HCT116 (cell line): Measurements from ENCODE around the gene NET1. TPM values are rescaled to one million over a fixed set of nuclear protein-coding genes. Genes with fewer than 3 reads are reported as not detected.

Experiments
- ATAC-seq: fragments of 200-7000 bp; cut with Tn5 transposase; 2 replicates; pipeline ENCODE4 v1.9.1; 2020; ENCODE audit warnings: mild to moderate bottlenecking, moderate library complexity
- BruUV-seq: library from RNA; stranded (reverse); fragments of 400-500 nt; replicated peaks from 2 replicates; lab custom pipeline; 2021; lab: Mats Ljungman, UMichigan
- CTCF ChIA-PET: fragments of 300-600 bp; sonication (Branson Sonifier 250); formaldehyde crosslinking; loops from one replicate; lab custom pipeline; 2021; ENCODE audit warnings: antibody characterized with exemption; lab: Charles Lee
- POLR2A ChIA-PET: fragments of 300-600, 350-600 bp; sonication (Branson Sonifier 250); formaldehyde crosslinking; loops from one replicate; lab custom pipeline; 2021; ENCODE audit warnings: antibody characterized with exemption; lab: Charles Lee
- RAD21 ChIA-PET, 2 experiments: fragments of 300-600 bp; sonication (Branson Sonifier 250); formaldehyde crosslinking; loops; one replicate each; lab custom pipeline; 2023; ENCODE audit warnings: low total read pairs in 2 of 2; ENCODE audit not compliant: uncharacterized antibody in 2 of 2, unreplicated experiment in 2 of 2, low non-redundant PET in 1 of 2; lab: Charles Lee
- DNase-seq: peaks from one replicate; pipeline ENCODE4 v3.0.0-alpha.2; 2010; ENCODE audit warnings: low read depth, low spot score
- H2AFZ ChIP-seq: fragments of 200-600 bp; shearing (Covaris generic), sonication (generic); 2 replicates; pipeline ENCODE4 v1.6.1; 2017; ENCODE audit warnings: low read depth, mixed run types, mixed read lengths, antibody characterized with exemption, low read length; ENCODE audit not compliant: poor library complexity, severe bottlenecking
- H3K27ac ChIP-seq: 2 replicates; pipeline ENCODE4 v1.5.1; 2012; ENCODE audit warnings: low read depth, low read length
- H3K27me3 ChIP-seq: fragments of 200-600 bp; sonication (generic); 2 replicates; pipeline ENCODE4 v1.6.1; 2016; ENCODE audit warnings: mixed run types, low read length, mixed read lengths; ENCODE audit not compliant: insufficient read depth
- H3K36me3 ChIP-seq, 2 experiments: fragments of 200-500 bp in 1 of 2; fragments of 200-600 bp in 1 of 2; sonication (Bioruptor generic) in 1 of 2; sonication (generic) in 1 of 2; 2 replicates each; pipeline versions ENCODE4 v1.5.1 to v1.6.1; 2014 to 2016; ENCODE audit warnings: low read length in 2 of 2, inconsistent platforms in 1 of 2, mixed read lengths in 1 of 2, mixed run types in 1 of 2; ENCODE audit not compliant: insufficient read depth in 2 of 2, control insufficient read depth in 1 of 2
- H3K4me1 ChIP-seq, 2 experiments: fragments of 200-600 bp in 1 of 2; sonication (generic) in 1 of 2; 2 replicates each; pipeline versions ENCODE4 v1.5.1 to v1.6.1; 2012 to 2017; ENCODE audit warnings: low read length in 2 of 2, inconsistent platforms in 1 of 2, mild to moderate bottlenecking in 1 of 2, mixed read lengths in 1 of 2, mixed run types in 1 of 2, moderate library complexity in 1 of 2; ENCODE audit not compliant: insufficient read depth in 2 of 2, control insufficient read depth in 1 of 2
- H3K4me2 ChIP-seq: fragments of 200-600 bp; sonication (generic); 2 replicates; pipeline ENCODE4 v1.6.1; 2017; ENCODE audit warnings: mixed run types, low read length, mixed read lengths
- H3K4me3 ChIP-seq, 2 experiments: fragments of 200-600 bp in 1 of 2; sonication (generic) in 1 of 2; replicated peaks in 1 of 2; 2 replicates each; pipeline ENCODE4 v1.5.1; 2011 to 2016; ENCODE audit warnings: low read length in 2 of 2, control low read depth in 1 of 2, low read depth in 1 of 2, mild to moderate bottlenecking in 1 of 2, mixed read lengths in 1 of 2, mixed run types in 1 of 2
- H3K79me2 ChIP-seq: fragments of 200-600 bp; sonication (generic); 2 replicates; pipeline ENCODE4 v1.6.1; 2017; ENCODE audit warnings: mild to moderate bottlenecking, mixed run types, low read length, moderate library complexity, mixed read lengths; ENCODE audit not compliant: insufficient read depth
- H3K9ac ChIP-seq: fragments of 200-600 bp; sonication (generic); 2 replicates; pipeline ENCODE4 v1.6.1; 2016; ENCODE audit warnings: low read length, mixed read lengths
- H3K9me2 ChIP-seq: fragments of 200-600 bp; sonication (generic), shearing (Covaris generic); 2 replicates; pipeline ENCODE4 v1.6.1; 2017; ENCODE audit warnings: mixed run types, mild to moderate bottlenecking, moderate library complexity; ENCODE audit not compliant: insufficient read depth
- H3K9me3 ChIP-seq, 2 experiments: fragments of 200-500 bp in 1 of 2; fragments of 200-600 bp in 1 of 2; sonication (Bioruptor generic) in 1 of 2; sonication (generic) in 1 of 2; 2 replicates each; pipeline ENCODE4 v1.6.1; 2014 to 2017; ENCODE audit warnings: low read length in 2 of 2, mixed read lengths in 2 of 2, inconsistent platforms in 1 of 2, low read depth in 1 of 2, mild to moderate bottlenecking in 1 of 2, mixed run types in 1 of 2, moderate library complexity in 1 of 2; ENCODE audit not compliant: control insufficient read depth in 1 of 2, insufficient read depth in 1 of 2
- H4K20me1 ChIP-seq: fragments of 200-600 bp; sonication (generic), shearing (Covaris generic); 2 replicates; pipeline ENCODE4 v1.6.1; 2017; ENCODE audit warnings: mixed run types, mild to moderate bottlenecking, moderate library complexity; ENCODE audit not compliant: insufficient read depth
- CBX3 ChIP-seq: IDR thresholded peaks from 2 replicates; pipeline ENCODE4 v1.6.1; 2012; ENCODE audit warnings: low read depth
- CEBPB ChIP-seq: IDR thresholded peaks from 2 replicates; pipeline ENCODE4 v1.6.1; 2012; ENCODE audit warnings: low read depth
- EZH2 ChIP-seq: fragments of 200-600 bp; sonication (generic); IDR thresholded peaks from 2 replicates; pipeline ENCODE4 v1.6.1; 2017; ENCODE audit warnings: antibody characterized with exemption, mixed run types
- JUND ChIP-seq: IDR thresholded peaks from 2 replicates; pipeline ENCODE4 v1.6.1; 2012
- POLR2A ChIP-seq: IDR thresholded peaks from 2 replicates; pipeline ENCODE4 v1.7.0; 2011; ENCODE audit warnings: borderline replicate concordance; ENCODE audit not compliant: insufficient read depth, insufficient read length; ENCODE audit errors: extremely low read depth
- POLR2AphosphoS5 ChIP-seq: IDR thresholded peaks from 2 replicates; pipeline ENCODE4 v1.6.1; 2011; ENCODE audit warnings: mild to moderate bottlenecking, low read depth, low read length, moderate library complexity
- SRF ChIP-seq: IDR thresholded peaks from 2 replicates; pipeline ENCODE4 v1.6.1; 2012; ENCODE audit warnings: low read depth
- TCF7L2 ChIP-seq: IDR thresholded peaks from 2 replicates; pipeline ENCODE4 v1.7.0; 2011; ENCODE audit warnings: borderline replicate concordance, inconsistent platforms; ENCODE audit not compliant: insufficient read depth, insufficient read length; ENCODE audit errors: extremely low read depth
- YY1 ChIP-seq: IDR thresholded peaks from 2 replicates; pipeline ENCODE4 v1.6.1; 2011; ENCODE audit warnings: low read length, low read depth, moderate library complexity, mild to moderate bottlenecking; ENCODE audit not compliant: insufficient replicate concordance; ENCODE audit errors: extremely low read depth
- ZBTB33 ChIP-seq: IDR thresholded peaks from 2 replicates; pipeline ENCODE4 v1.6.1; 2011; ENCODE audit warnings: mild to moderate bottlenecking, low read length, moderate library complexity; ENCODE audit not compliant: insufficient replicate concordance; ENCODE audit errors: extremely low read depth
- ZFX ChIP-seq: fragments of 450-650 bp; IDR thresholded peaks from 2 replicates; pipeline ENCODE4 v1.6.1; 2017
- intact Hi-C: fragments of 100-400 bp; cut with micrococcal nuclease; formaldehyde crosslinking; loops from 2 replicates; pipeline ENCODE4 v1.10.0; 2022
- total RNA-seq: library from RNA; stranded (reverse); gene quantifications from one replicate; pipeline ENCODE4 v1.2.1, GENCODE V29; 2021; ENCODE audit not compliant: unreplicated experiment
- TF ChIP-seq, protein P1 (sequence below): IDR thresholded peaks from 2 replicates; pipeline ENCODE4 v1.6.1; 2012; ENCODE audit warnings: low read depth
- TF ChIP-seq, protein P2 (sequence below): IDR thresholded peaks from 2 replicates; pipeline ENCODE4 v1.6.1; 2012

The NET1 gene
- total RNA-seq, 1 experiment from 2014 or later = 51.2 TPM

DNA sequence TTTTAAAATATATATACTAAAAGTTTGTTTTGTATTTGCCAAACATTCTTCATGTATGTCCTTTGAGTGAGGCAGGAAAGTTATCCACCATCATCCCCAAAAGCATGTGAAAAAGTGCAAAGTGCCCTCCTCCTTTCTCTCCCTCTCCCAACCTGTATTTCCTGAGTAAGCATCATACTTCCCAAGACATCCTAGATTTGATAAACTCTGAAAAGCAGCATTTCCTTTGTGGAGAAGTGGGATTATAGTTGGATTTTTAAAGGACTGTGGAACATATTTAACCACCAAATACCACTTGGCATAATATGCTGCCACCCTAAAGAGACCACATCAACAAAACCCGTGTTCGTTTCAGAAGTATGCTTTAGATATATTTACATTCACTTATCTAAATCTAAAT is 36.9 kb downstream of the NET1 start:
- Histone ChIP-seq H3K9me3 (no peaks in the 10 kb centered on the region), H3K79me2 (peaks cover 73% of the 10 kb centered on the region), H3K27ac (no peak overlapping the region), H2AFZ (no peak overlapping the region), H3K4me2 (no peak overlapping the region), H3K36me3 (peaks cover 17 to 21% of the 10 kb centered on the region in 2 experiments), H3K9me2 (no peaks in the 10 kb centered on the region), H4K20me1 (no peaks in the 10 kb centered on the region), H3K9ac (no peak overlapping the region), H3K27me3 (no peaks in the 10 kb centered on the region), H3K4me3 (no peak overlapping the region), H3K4me1 (peaks cover 10 to 29% of the 10 kb centered on the region in 2 experiments)
- no peak for ATAC-seq
- BruUV-seq = no TSS peak
- intact Hi-C loops = loop anchor here (5.0 kb wide), 1 partner anchor 98 kb away; no protein-coding TSS in a partner anchor
- ChIA-PET CTCF (no interaction called here), POLR2A (no interaction called here), RAD21 (no interaction called here)
- TF ChIP-seq, protein P1, sequence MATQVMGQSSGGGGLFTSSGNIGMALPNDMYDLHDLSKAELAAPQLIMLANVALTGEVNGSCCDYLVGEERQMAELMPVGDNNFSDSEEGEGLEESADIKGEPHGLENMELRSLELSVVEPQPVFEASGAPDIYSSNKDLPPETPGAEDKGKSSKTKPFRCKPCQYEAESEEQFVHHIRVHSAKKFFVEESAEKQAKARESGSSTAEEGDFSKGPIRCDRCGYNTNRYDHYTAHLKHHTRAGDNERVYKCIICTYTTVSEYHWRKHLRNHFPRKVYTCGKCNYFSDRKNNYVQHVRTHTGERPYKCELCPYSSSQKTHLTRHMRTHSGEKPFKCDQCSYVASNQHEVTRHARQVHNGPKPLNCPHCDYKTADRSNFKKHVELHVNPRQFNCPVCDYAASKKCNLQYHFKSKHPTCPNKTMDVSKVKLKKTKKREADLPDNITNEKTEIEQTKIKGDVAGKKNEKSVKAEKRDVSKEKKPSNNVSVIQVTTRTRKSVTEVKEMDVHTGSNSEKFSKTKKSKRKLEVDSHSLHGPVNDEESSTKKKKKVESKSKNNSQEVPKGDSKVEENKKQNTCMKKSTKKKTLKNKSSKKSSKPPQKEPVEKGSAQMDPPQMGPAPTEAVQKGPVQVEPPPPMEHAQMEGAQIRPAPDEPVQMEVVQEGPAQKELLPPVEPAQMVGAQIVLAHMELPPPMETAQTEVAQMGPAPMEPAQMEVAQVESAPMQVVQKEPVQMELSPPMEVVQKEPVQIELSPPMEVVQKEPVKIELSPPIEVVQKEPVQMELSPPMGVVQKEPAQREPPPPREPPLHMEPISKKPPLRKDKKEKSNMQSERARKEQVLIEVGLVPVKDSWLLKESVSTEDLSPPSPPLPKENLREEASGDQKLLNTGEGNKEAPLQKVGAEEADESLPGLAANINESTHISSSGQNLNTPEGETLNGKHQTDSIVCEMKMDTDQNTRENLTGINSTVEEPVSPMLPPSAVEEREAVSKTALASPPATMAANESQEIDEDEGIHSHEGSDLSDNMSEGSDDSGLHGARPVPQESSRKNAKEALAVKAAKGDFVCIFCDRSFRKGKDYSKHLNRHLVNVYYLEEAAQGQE = no peak
- no peak for TF ChIP-seq CBX3
- TF ChIP-seq SRF = no peak
- no peak for TF ChIP-seq YY1
- TF ChIP-seq POLR2AphosphoS5 = no peak
- no peak for TF ChIP-seq TCF7L2
- no peak for TF ChIP-seq JUND
- TF ChIP-seq POLR2A = no peak
- TF ChIP-seq EZH2 = no peak
- no peak for TF ChIP-seq CEBPB
- no peak for TF ChIP-seq ZBTB33
- no peak for TF ChIP-seq ZFX
- TF ChIP-seq, protein P2, sequence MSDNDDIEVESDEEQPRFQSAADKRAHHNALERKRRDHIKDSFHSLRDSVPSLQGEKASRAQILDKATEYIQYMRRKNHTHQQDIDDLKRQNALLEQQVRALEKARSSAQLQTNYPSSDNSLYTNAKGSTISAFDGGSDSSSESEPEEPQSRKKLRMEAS = no peak
- DNase-seq = no peak
